OCI-LY1 (cell line): ENCODE results near the gene PPP2R5C.
A peak's percentile ranks its signal among the peaks of the same experiment; 100 is the strongest.

ENCODE experiments used
- H2AFZ ChIP-seq: fragments of 200-600 bp; sonication (generic), shearing (Covaris generic); 2 replicates; pipeline ENCODE4 v1.6.0; 2014; ENCODE audit warnings: antibody characterized with exemption, mild to moderate bottlenecking, low read length
- H3F3A ChIP-seq: fragments of 200-600 bp; sonication (generic), shearing (Covaris generic); 2 replicates; pipeline ENCODE4 v1.6.0; 2014; ENCODE audit warnings: mild to moderate bottlenecking, antibody characterized with exemption, low read length, moderate library complexity; ENCODE audit not compliant: insufficient read depth
- H3K27ac ChIP-seq: fragments of 200-600 bp; sonication (generic); 2 replicates; pipeline ENCODE4 v1.5.1; 2014; ENCODE audit warnings: low read length, mixed run types, mild to moderate bottlenecking, low read depth; ENCODE audit not compliant: poor library complexity, severe bottlenecking
- H3K27me3 ChIP-seq: fragments of 200-600 bp; sonication (generic); 2 replicates; pipeline ENCODE4 v1.6.0; 2014; ENCODE audit warnings: antibody characterized with exemption, mild to moderate bottlenecking, low read length, moderate library complexity; ENCODE audit not compliant: insufficient read depth
- H3K36me3 ChIP-seq: fragments of 200-600 bp; sonication (generic); 2 replicates; pipeline ENCODE4 v1.6.1; 2014; ENCODE audit warnings: mild to moderate bottlenecking, antibody characterized with exemption, low read length, moderate library complexity, mixed read lengths; ENCODE audit not compliant: insufficient read depth
- H3K4me1 ChIP-seq: fragments of 200-600 bp; sonication (generic); 2 replicates; pipeline ENCODE4 v1.5.1; 2014; ENCODE audit warnings: mild to moderate bottlenecking, low read length, moderate library complexity; ENCODE audit not compliant: insufficient read depth, severe bottlenecking
- H3K4me2 ChIP-seq: fragments of 200-600 bp; sonication (generic), shearing (Covaris generic); 2 replicates; pipeline ENCODE4 v1.6.1; 2014; ENCODE audit warnings: low read length
- H3K4me3 ChIP-seq: fragments of 200-600 bp; sonication (generic); 2 replicates; pipeline ENCODE4 v1.5.1; 2014; ENCODE audit warnings: low read length, low read depth, mild to moderate bottlenecking, mixed read lengths; ENCODE audit not compliant: poor library complexity, severe bottlenecking
- H3K79me2 ChIP-seq: fragments of 200-600 bp; shearing (Covaris generic); 2 replicates; pipeline ENCODE4 v1.6.1; 2016; ENCODE audit warnings: mixed run types, low read length, mixed read lengths; ENCODE audit not compliant: insufficient read depth
- H3K9ac ChIP-seq: fragments of 200-600 bp; sonication (generic), shearing (Covaris generic); 2 replicates; pipeline ENCODE4 v1.6.1; 2014; ENCODE audit warnings: mild to moderate bottlenecking, low read length, mixed read lengths
- H3K9me2 ChIP-seq: fragments of 200-600 bp; sonication (generic), shearing (Covaris generic); 2 replicates; pipeline ENCODE4 v1.6.1; 2014; ENCODE audit warnings: low read depth, mild to moderate bottlenecking, low read length, mixed read lengths
- H3K9me3 ChIP-seq: fragments of 200-600 bp; shearing (Covaris generic); 2 replicates; pipeline ENCODE4 v1.6.1; 2014; ENCODE audit warnings: low read length, mixed read lengths
- H4K20me1 ChIP-seq: fragments of 200-600 bp; sonication (generic), shearing (Covaris generic); 2 replicates; pipeline ENCODE4 v1.6.0; 2016; ENCODE audit warnings: mild to moderate bottlenecking, low read length; ENCODE audit not compliant: insufficient read depth
- EZH2 ChIP-seq: fragments of 200-600 bp; sonication (generic), shearing (Covaris generic); IDR thresholded peaks from 2 replicates; pipeline ENCODE4 v1.8.0; 2017; ENCODE audit warnings: borderline replicate concordance, mixed run types, mild to moderate bottlenecking, antibody characterized with exemption, low read length, moderate library complexity, mixed read lengths
- TF ChIP-seq, protein P1 (sequence below): fragments of 200-600 bp; sonication (generic), shearing (Covaris generic); IDR thresholded peaks from 2 replicates; pipeline ENCODE4 v1.5.1; 2017; ENCODE audit warnings: mild to moderate bottlenecking, antibody characterized with exemption, low read length, moderate library complexity, mixed read lengths

Gene PPP2R5C

DNA sequence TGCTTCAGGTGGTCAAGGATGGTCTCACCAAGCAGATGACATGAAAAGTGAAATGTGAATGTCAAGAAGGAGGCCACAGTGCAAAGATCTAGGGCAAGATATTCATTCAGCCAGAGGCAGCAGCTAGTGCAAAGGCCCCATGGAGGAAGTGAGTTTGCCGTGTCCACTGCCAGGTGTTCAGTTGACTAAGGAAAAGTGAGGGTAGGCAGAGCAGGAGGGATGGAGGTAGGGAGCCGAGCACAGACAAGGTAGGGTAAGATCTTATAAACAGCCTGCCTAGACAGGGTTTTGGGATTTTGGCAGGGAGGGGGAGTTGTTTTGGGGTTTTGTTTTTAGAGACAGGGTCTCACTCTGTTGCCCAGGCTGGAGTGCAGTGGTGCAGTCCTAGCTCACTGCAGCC is 11.9 kb downstream of the PPP2R5C start:
- Histone ChIP-seq H3K36me3 (peaks cover 9% of the 10 kb centered on the region; the same call in 1 of the 2 replicates), H3K9me3 (peaks cover 8% of the 10 kb centered on the region), H3K4me3 (peak overlapping the region; percentile 30), H2AFZ (no peak overlapping the region), H4K20me1 (no peaks in the 10 kb centered on the region), H3K27ac (peak overlapping the region; percentile 100), H3F3A (peaks cover 29% of the 10 kb centered on the region), H3K79me2 (no peaks in the 10 kb centered on the region; the same call in 1 of the 2 replicates), H3K9ac (peak overlapping the region; percentile 68), H3K4me1 (peaks cover 78% of the 10 kb centered on the region), H3K4me2 (peak overlapping the region; percentile 66), H3K9me2 (no peaks in the 10 kb centered on the region), H3K27me3 (no peaks in the 10 kb centered on the region)
- TF ChIP-seq EZH2 = no peak
- TF ChIP-seq, protein P1, sequence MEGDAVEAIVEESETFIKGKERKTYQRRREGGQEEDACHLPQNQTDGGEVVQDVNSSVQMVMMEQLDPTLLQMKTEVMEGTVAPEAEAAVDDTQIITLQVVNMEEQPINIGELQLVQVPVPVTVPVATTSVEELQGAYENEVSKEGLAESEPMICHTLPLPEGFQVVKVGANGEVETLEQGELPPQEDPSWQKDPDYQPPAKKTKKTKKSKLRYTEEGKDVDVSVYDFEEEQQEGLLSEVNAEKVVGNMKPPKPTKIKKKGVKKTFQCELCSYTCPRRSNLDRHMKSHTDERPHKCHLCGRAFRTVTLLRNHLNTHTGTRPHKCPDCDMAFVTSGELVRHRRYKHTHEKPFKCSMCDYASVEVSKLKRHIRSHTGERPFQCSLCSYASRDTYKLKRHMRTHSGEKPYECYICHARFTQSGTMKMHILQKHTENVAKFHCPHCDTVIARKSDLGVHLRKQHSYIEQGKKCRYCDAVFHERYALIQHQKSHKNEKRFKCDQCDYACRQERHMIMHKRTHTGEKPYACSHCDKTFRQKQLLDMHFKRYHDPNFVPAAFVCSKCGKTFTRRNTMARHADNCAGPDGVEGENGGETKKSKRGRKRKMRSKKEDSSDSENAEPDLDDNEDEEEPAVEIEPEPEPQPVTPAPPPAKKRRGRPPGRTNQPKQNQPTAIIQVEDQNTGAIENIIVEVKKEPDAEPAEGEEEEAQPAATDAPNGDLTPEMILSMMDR = no peak

DNA sequence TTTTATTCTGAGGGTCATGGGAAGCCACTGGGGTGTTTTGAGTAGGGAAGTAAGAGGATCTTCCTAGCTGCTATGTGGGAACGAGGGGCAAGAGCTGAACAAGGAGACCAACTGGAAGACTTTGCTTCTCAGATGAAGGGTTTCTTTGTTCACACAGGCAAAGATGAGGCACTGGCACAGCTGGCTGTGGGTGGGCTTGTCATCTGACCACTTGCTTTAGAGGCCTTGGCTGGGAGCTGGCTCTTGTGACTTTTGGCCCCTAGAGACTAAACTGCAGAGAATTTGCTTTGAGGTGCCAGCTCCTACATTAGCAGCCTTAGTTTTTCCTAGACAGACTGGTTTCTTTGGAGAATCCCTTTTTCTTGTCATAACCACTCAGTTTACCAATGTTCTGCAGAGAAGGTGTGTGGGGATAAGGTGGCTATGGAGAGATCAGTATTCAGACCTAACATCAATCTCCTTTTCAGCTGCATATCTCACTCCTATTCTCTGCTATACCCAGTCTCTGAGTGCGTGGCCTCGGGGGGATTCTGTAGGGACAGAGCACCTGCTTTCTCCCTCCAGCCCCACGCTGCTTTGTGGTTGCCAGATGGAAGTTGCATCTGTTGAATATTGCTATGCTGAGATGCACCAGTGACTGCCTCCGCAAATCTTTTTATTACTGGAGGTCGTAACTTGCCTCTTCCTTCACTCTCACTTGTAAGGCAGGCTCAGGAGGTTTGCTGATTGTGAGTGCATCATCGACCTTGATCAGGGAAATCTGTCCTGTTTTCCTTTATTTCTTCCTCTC is 12.7 kb downstream of the PPP2R5C start:
- H3K27ac ChIP-seq = peak overlapping the region; percentile 100
- no peak overlapping the region for H2AFZ ChIP-seq

DNA sequence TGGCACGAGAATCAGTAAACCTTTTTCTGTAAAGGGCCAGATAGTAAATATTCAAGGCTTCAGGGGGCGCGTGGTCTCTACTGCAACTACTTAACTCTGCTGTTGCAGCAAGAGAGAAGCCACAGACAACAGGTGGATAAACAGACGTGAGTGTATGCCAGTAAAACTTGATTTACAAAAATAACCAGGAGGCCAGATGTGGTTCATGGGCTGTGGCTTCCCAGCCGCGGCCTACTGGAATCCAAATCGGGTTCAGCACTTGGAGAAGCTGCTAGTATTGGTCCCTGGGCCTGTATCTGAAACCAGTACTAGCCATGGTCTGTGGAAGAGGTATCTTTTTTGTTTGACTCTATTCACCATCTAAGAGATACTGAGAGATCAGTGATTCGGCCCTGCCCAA is 13.3 kb downstream of the PPP2R5C start:
- peak overlapping the region; percentile 100 for H3K27ac ChIP-seq

More for the DNA sequence above, 12.7 kb downstream of the PPP2R5C start:
- Histone ChIP-seq H3K36me3 (peaks cover 12% of the 10 kb centered on the region; the same call in 1 of the 2 replicates), H3K9me3 (peaks cover 10% of the 10 kb centered on the region), H3K9me2 (no peaks in the 10 kb centered on the region), H3K4me2 (peak overlapping the region; percentile 66), H3F3A (peaks cover 30% of the 10 kb centered on the region), H3K4me3 (peak overlapping the region; percentile 30), H4K20me1 (no peaks in the 10 kb centered on the region), H3K27me3 (no peaks in the 10 kb centered on the region), H3K79me2 (no peaks in the 10 kb centered on the region; the same call in 1 of the 2 replicates), H3K4me1 (peaks cover 78% of the 10 kb centered on the region), H3K9ac (peak overlapping the region; percentile 68)
- TF ChIP-seq EZH2 = no peak
- TF ChIP-seq, protein P1 = no peak

More for the DNA sequence above, 13.3 kb downstream of the PPP2R5C start:
- no peak overlapping the region for H2AFZ ChIP-seq
- H3K36me3 ChIP-seq = peaks cover 12% of the 10 kb centered on the region; the same call in 1 of the 2 replicates
- TF ChIP-seq EZH2 = no peak
- TF ChIP-seq, protein P1 = peak; percentile 26; the same call in 1 of the 2 replicates
- peaks cover 10% of the 10 kb centered on the region for H3K9me3 ChIP-seq
- peak overlapping the region; percentile 30 for H3K4me3 ChIP-seq
- peak overlapping the region; percentile 68 for H3K9ac ChIP-seq
- H3K27me3 ChIP-seq = no peaks in the 10 kb centered on the region
- no peaks in the 10 kb centered on the region; the same call in 1 of the 2 replicates for H3K79me2 ChIP-seq
- H3F3A ChIP-seq = peaks cover 31% of the 10 kb centered on the region
- no peaks in the 10 kb centered on the region for H3K9me2 ChIP-seq
- peak overlapping the region; percentile 66 for H3K4me2 ChIP-seq
- H3K4me1 ChIP-seq = peaks cover 79% of the 10 kb centered on the region
- H4K20me1 ChIP-seq = no peaks in the 10 kb centered on the region
